Left ventricle myocardium inferior (tissue), 1 donor: ENCODE results near the gene LYVE1. TPM values are rescaled to one million over a fixed set of nuclear protein-coding genes. Genes with fewer than 3 reads are reported as not detected.

Experiments
- DNase-seq: peaks from one replicate; pipeline ENCODE4 v3.0.0-alpha.2; 2020
- H3K27ac ChIP-seq: fragments of 200-600 bp; replicated peaks from 2 replicates; pipeline ENCODE4 v1.8.0; 2021
- H3K27me3 ChIP-seq: fragments of 200-600 bp; 2 replicates; pipeline ENCODE4 v1.8.0; 2021; ENCODE audit warnings: low read depth
- H3K36me3 ChIP-seq: fragments of 200-600 bp; 2 replicates; pipeline ENCODE4 v1.8.0; 2021
- H3K4me1 ChIP-seq: fragments of 200-600 bp; 2 replicates; pipeline ENCODE4 v1.8.0; 2021
- H3K4me3 ChIP-seq: fragments of 200-600 bp; 2 replicates; pipeline ENCODE4 v1.8.0; 2021; ENCODE audit warnings: mild to moderate bottlenecking, moderate library complexity
- H3K9me3 ChIP-seq: fragments of 200-600 bp; replicated peaks from 2 replicates; pipeline ENCODE4 v1.8.0; 2021
- intact Hi-C: fragments of 100-400 bp; cut with micrococcal nuclease; formaldehyde crosslinking; loops from one replicate; pipeline ENCODE4 v1.11.0; 2022
- total RNA-seq: library from RNA; stranded (reverse); fragmentation: NEBNext Ultra II Directional; extraction: Animal tissue kit (Norgen Biotek cat#: 25700); gene quantifications from one replicate; pipeline ENCODE4 v1.2.1, GENCODE V29; 2021
- TF ChIP-seq, protein P1 (sequence below): fragments of 200-600 bp; IDR thresholded peaks from 2 replicates; pipeline ENCODE4 v1.8.0; 2021; ENCODE audit warnings: antibody characterized with exemption, mild to moderate bottlenecking, borderline replicate concordance
- donor health status: DM: no; HTN: yes; CAD: no; lungs with severe emphysema.

The LYVE1 gene
- total RNA-seq, 1 donor from 2014 or later = 41.1 TPM

DNA sequence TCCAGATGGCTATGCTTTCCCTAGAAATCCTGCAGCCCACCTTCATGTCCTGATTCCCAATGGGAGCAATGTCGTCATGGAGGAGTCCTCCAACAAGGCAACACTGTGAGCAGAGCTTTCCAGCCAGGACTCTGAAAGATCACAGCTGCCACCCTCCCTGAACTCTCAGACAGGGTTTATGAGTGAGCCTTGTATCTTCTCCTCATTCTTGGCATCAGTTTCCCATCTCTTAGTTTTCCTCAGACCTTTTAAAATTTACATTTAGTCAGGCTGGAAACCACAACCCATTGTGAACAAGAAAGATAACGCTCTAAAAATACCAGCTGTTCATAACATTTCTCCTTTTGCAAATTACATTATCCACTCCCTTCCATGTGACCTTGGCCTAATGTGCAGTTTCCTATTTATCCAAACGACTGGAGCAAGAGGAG is 15.6 kb upstream of the LYVE1 start:
- TF ChIP-seq, protein P1, sequence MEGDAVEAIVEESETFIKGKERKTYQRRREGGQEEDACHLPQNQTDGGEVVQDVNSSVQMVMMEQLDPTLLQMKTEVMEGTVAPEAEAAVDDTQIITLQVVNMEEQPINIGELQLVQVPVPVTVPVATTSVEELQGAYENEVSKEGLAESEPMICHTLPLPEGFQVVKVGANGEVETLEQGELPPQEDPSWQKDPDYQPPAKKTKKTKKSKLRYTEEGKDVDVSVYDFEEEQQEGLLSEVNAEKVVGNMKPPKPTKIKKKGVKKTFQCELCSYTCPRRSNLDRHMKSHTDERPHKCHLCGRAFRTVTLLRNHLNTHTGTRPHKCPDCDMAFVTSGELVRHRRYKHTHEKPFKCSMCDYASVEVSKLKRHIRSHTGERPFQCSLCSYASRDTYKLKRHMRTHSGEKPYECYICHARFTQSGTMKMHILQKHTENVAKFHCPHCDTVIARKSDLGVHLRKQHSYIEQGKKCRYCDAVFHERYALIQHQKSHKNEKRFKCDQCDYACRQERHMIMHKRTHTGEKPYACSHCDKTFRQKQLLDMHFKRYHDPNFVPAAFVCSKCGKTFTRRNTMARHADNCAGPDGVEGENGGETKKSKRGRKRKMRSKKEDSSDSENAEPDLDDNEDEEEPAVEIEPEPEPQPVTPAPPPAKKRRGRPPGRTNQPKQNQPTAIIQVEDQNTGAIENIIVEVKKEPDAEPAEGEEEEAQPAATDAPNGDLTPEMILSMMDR = no peak
- no peak overlapping the region for H3K4me3 ChIP-seq
- peaks cover 4% of the 10 kb centered on the region for H3K36me3 ChIP-seq
- peaks cover 50% of the 10 kb centered on the region for H3K4me1 ChIP-seq
- intact Hi-C loops = no loop called here
- H3K27me3 ChIP-seq = no peaks in the 10 kb centered on the region
- DNase-seq = no peak
- peak overlapping the region; percentile 12 for H3K27ac ChIP-seq
- H3K9me3 ChIP-seq = no peaks in the 10 kb centered on the region

GRCh38 chr11:10581481-10582019 is 13.1 kb upstream of the LYVE1 start:
- peaks cover 43% of the 10 kb centered on the region for H3K4me1 ChIP-seq
- H3K27me3 ChIP-seq = no peaks in the 10 kb centered on the region
- H3K4me3 ChIP-seq = no peak overlapping the region
- peak overlapping the region; percentile 47 for H3K27ac ChIP-seq
- H3K36me3 ChIP-seq = peaks cover 7% of the 10 kb centered on the region
- DNase-seq = peak; percentile 35
- no peaks in the 10 kb centered on the region for H3K9me3 ChIP-seq
- TF ChIP-seq, protein P1 = no peak
- intact Hi-C loops = no loop called here

DNA sequence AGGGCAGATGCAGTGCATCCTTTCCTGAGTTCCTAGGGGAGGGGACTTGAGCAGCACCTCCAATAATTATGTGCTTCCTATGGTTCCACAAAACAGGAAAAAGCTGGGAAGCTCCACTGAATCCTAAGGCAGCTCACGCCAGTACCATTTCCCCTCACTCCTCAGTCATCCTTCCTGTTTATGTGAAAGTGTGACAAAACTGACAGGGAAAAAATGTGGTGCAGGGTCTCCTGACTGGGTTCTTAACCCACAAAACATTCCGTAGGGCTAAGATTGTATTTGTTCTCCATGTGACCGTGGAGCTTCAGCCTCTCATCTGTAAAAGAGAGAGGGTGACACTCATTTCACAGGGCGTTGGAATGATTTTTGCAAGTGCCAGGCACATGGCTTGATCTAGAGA is 12.2 kb upstream of the LYVE1 start:
- Histone ChIP-seq H3K27me3 (no peaks in the 10 kb centered on the region), H3K27ac (peak overlapping the region; percentile 47), H3K4me3 (no peak overlapping the region), H3K4me1 (peaks cover 41% of the 10 kb centered on the region), H3K9me3 (no peaks in the 10 kb centered on the region), H3K36me3 (peaks cover 7% of the 10 kb centered on the region)
- TF ChIP-seq, protein P1 = no peak
- intact Hi-C loops = no loop called here
- no peak for DNase-seq

DNA sequence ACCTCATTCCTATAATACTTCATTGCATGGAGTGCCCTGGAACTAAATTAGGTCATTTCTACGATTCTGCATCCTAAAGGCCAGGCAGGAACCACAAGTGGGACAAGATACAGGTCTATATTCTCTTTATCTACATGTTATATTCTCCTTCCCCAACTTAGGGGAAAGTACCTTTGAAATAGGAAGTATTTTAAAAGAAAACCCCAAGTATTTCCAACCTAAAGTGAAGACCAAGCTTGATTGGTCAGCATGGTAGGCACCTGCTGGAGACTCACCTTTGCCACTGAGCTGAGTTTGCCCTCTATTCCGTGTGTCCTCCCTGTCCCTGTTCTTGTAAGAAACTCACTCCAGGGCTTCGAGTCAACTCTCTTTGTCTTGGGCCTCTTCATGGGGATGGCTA is 11.2 kb upstream of the LYVE1 start:
- intact Hi-C loops = no loop called here
- peaks cover 7% of the 10 kb centered on the region for H3K36me3 ChIP-seq
- peaks cover 37% of the 10 kb centered on the region for H3K4me1 ChIP-seq

GRCh38 chr11:10576035-10576398 is 7.6 kb upstream of the LYVE1 start:
- TF ChIP-seq, protein P1 = no peak
- intact Hi-C loops = no loop called here
- no peaks in the 10 kb centered on the region for H3K9me3 ChIP-seq
- H3K4me1 ChIP-seq = peaks cover 28% of the 10 kb centered on the region
- no peak for DNase-seq
- H3K36me3 ChIP-seq = peaks cover 7% of the 10 kb centered on the region
- no peak overlapping the region for H3K4me3 ChIP-seq
- no peak overlapping the region for H3K27ac ChIP-seq
- no peaks in the 10 kb centered on the region for H3K27me3 ChIP-seq

More for the DNA sequence above, 11.2 kb upstream of the LYVE1 start:
- H3K27me3 ChIP-seq = no peaks in the 10 kb centered on the region
- no peak for DNase-seq
- no peak overlapping the region for H3K4me3 ChIP-seq
- H3K27ac ChIP-seq = no peak overlapping the region
- TF ChIP-seq, protein P1 = no peak
- H3K9me3 ChIP-seq = no peaks in the 10 kb centered on the region
